ENCODE results near the gene NR6A1.

DNA sequence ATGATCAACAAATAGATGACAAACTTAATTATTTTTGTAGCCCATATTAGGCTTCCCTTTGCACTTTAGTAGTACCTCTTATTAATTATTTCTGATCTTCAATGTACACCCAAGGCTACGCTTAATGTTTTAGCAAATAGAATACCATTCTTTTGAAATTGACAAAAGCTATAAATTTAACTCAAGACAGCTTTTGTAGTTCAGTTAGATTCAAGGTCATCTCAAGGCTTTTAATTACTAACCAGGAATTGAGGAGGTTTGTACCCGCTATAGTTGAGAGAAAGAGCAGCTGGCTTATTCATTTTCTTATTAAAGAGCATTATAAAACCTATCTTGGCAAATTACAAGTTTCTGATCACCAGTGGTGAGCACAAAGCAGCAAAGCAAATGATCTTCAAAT lies 15.1 kb downstream of the NR6A1 start:
- TF ChIP-seq, protein P1, sequence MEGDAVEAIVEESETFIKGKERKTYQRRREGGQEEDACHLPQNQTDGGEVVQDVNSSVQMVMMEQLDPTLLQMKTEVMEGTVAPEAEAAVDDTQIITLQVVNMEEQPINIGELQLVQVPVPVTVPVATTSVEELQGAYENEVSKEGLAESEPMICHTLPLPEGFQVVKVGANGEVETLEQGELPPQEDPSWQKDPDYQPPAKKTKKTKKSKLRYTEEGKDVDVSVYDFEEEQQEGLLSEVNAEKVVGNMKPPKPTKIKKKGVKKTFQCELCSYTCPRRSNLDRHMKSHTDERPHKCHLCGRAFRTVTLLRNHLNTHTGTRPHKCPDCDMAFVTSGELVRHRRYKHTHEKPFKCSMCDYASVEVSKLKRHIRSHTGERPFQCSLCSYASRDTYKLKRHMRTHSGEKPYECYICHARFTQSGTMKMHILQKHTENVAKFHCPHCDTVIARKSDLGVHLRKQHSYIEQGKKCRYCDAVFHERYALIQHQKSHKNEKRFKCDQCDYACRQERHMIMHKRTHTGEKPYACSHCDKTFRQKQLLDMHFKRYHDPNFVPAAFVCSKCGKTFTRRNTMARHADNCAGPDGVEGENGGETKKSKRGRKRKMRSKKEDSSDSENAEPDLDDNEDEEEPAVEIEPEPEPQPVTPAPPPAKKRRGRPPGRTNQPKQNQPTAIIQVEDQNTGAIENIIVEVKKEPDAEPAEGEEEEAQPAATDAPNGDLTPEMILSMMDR (conservative IDR thresholded peaks at IDR 0.05; ENCODE audit: low read length), result no peak
- TF ChIP-seq EZH2phosphoT487 (IDR thresholded peaks at IDR 0.05; ENCODE audit: borderline replicate concordance), result no peak

All from Loucy (cell line).